Caco-2 (cell line): Measurements from ENCODE around the gene USF2. TPM values are rescaled to one million over a fixed set of nuclear protein-coding genes. Genes with fewer than 3 reads are reported as not detected.

Source experiments
- BruUV-seq: library from RNA; stranded (reverse); fragments of 400-500 nt; replicated peaks from 2 replicates; lab custom pipeline; 2021; lab: Mats Ljungman, UMichigan
- CTCF ChIA-PET: fragments of 300-600 bp; sonication (Branson Sonifier 250); formaldehyde crosslinking; loops from one replicate; lab custom pipeline; 2022; ENCODE audit warnings: antibody characterized with exemption; lab: Charles Lee
- POLR2A ChIA-PET: fragments of 300-600 bp; sonication (Branson Sonifier 250); formaldehyde crosslinking; loops from one replicate; lab custom pipeline; 2022; ENCODE audit warnings: antibody characterized with exemption; lab: Charles Lee
- DNase-seq, 2 experiments: peaks; one replicate each; pipeline versions ENCODE4 v3.0.0 to v3.0.0-alpha.2; 2020 to 2022
- H3K27me3 ChIP-seq: replicated peaks from 2 replicates; pipeline ENCODE4 v1.6.0; 2011; ENCODE audit warnings: low read length; ENCODE audit not compliant: control insufficient read depth, insufficient read depth
- H3K36me3 ChIP-seq: 2 replicates; pipeline ENCODE4 v1.5.1; 2011; ENCODE audit warnings: low read length; ENCODE audit not compliant: control insufficient read depth, insufficient read depth
- H3K4me1 ChIP-seq: fragments of 250-450 bp; sonication (Bioruptor Pico); 2 replicates; pipeline ENCODE4 v1.5.1; 2020; ENCODE audit warnings: mild to moderate bottlenecking
- H3K4me3 ChIP-seq: 2 replicates; pipeline ENCODE4 v1.5.1; 2011; ENCODE audit warnings: low read depth, mild to moderate bottlenecking, control low read depth, low read length
- H3K9me3 ChIP-seq: fragments of 250-450 bp; sonication (Bioruptor Pico); 2 replicates; pipeline ENCODE4 v1.5.1; 2020; ENCODE audit warnings: mild to moderate bottlenecking, moderate library complexity
- H3K27ac Mint-ChIP-seq: one replicate; pipeline ENCODE4 v1.8.0; 2022; ENCODE audit warnings: mixed read lengths; ENCODE audit not compliant: unreplicated experiment
- H3K27me3 Mint-ChIP-seq: one replicate; pipeline ENCODE4 v1.8.0; 2022; ENCODE audit warnings: mixed read lengths; ENCODE audit not compliant: insufficient read depth, unreplicated experiment
- H3K36me3 Mint-ChIP-seq: one replicate; pipeline ENCODE4 v1.8.0; 2022; ENCODE audit warnings: mild to moderate bottlenecking, mixed read lengths; ENCODE audit not compliant: insufficient read depth, unreplicated experiment
- H3K4me1 Mint-ChIP-seq: one replicate; pipeline ENCODE4 v1.8.0; 2022; ENCODE audit warnings: low read depth, mixed read lengths; ENCODE audit not compliant: unreplicated experiment
- H3K4me3 Mint-ChIP-seq: one replicate; pipeline ENCODE4 v1.8.0; 2022; ENCODE audit warnings: mild to moderate bottlenecking, moderate library complexity, mixed read lengths; ENCODE audit not compliant: unreplicated experiment
- H3K9me3 Mint-ChIP-seq: one replicate; pipeline ENCODE4 v1.8.0; 2022; ENCODE audit warnings: mixed read lengths; ENCODE audit not compliant: unreplicated experiment
- CTCF ChIP-seq, 2 experiments: fragments of 200-600 bp in 1 of 2; IDR thresholded peaks; 1 replicate in 1 of 2; 2 replicates in 1 of 2; pipeline versions ENCODE4 v1.5.1 to v1.8.0; 2011 to 2022; ENCODE audit warnings: antibody characterized with exemption in 1 of 2, control low read depth in 1 of 2, inconsistent platforms in 1 of 2, low read depth in 1 of 2, low read length in 1 of 2, mild to moderate bottlenecking in 1 of 2, moderate library complexity in 1 of 2; ENCODE audit not compliant: insufficient read depth in 1 of 2, severe bottlenecking in 1 of 2, unreplicated experiment in 1 of 2
- intact Hi-C: fragments of 100-400 bp; cut with micrococcal nuclease; formaldehyde crosslinking; loops from one replicate; pipeline ENCODE4 v1.10.0; 2022; ENCODE audit not compliant: unreplicated experiment
- total RNA-seq: library from RNA; stranded (reverse); gene quantifications from 2 replicates; pipeline ENCODE4 v1.2.3, GENCODE V29; 2022

The USF2 gene
- total RNA-seq, 1 experiment from 2014 or later: 105 TPM

- intact Hi-C loops: no loop called here
- Histone ChIP-seq H3K9me3 (no peaks in the 10 kb centered on the region), H3K27me3 (no peaks in the 10 kb centered on the region), H3K36me3 (no peaks in the 10 kb centered on the region), H3K4me3 (no peak overlapping the region), H3K4me1 (peaks cover 37% of the 10 kb centered on the region)
- no peak overlapping the region for H3K4me3 Mint-ChIP-seq
- H3K27me3 Mint-ChIP-seq: no peaks in the 10 kb centered on the region
- no peak for TF ChIP-seq CTCF (IDR thresholded peaks at IDR 0.05; ENCODE audit: insufficient read depth in 1 of 2, low read depth in 1 of 2, low read length in 1 of 2, severe bottlenecking in 1 of 2, unreplicated experiment in 1 of 2)
- H3K4me1 Mint-ChIP-seq: peaks cover 18% of the 10 kb centered on the region
- peak in 1 of 2 experiments; percentile 53 for DNase-seq
- ChIA-PET POLR2A (no interaction called here), CTCF (interaction anchor here (0.6 kb wide), 1 partner anchor 167 kb away, joined by 4 read pairs; no protein-coding TSS in a partner anchor)
- H3K27ac Mint-ChIP-seq: peak overlapping the region; percentile 45
- BruUV-seq: no TSS peak
- H3K9me3 Mint-ChIP-seq: no peaks in the 10 kb centered on the region
- H3K36me3 Mint-ChIP-seq: no peaks in the 10 kb centered on the region
Measured at GRCh38 chr19:35311901-35312665, 43.3 kb downstream of the USF2 start.

- H3K27me3 ChIP-seq: no peaks in the 10 kb centered on the region
- no peak for DNase-seq
- no peaks in the 10 kb centered on the region for H3K27me3 Mint-ChIP-seq
- H3K9me3 ChIP-seq: no peaks in the 10 kb centered on the region
- peaks cover 35% of the 10 kb centered on the region for H3K4me1 ChIP-seq
- CTCF ChIA-PET: no interaction called here
- no peak for TF ChIP-seq CTCF (IDR thresholded peaks at IDR 0.05; ENCODE audit: insufficient read depth in 1 of 2, low read depth in 1 of 2, low read length in 1 of 2, severe bottlenecking in 1 of 2, unreplicated experiment in 1 of 2)
- no peak overlapping the region for H3K4me3 Mint-ChIP-seq
- H3K36me3 ChIP-seq: no peaks in the 10 kb centered on the region
- H3K9me3 Mint-ChIP-seq: no peaks in the 10 kb centered on the region
- H3K27ac Mint-ChIP-seq: no peak overlapping the region
- intact Hi-C loops: no loop called here
- H3K4me3 ChIP-seq: no peak overlapping the region
- POLR2A ChIA-PET: no interaction called here
- BruUV-seq: no TSS peak
- peaks cover 21% of the 10 kb centered on the region for H3K4me1 Mint-ChIP-seq
- H3K36me3 Mint-ChIP-seq: no peaks in the 10 kb centered on the region
Measured at GRCh38 chr19:35313587-35313986, 44.8 kb downstream of the USF2 start.

GRCh38 chr19:35314031-35314430 lies 45.3 kb downstream of the USF2 start:
- intact Hi-C loops: no loop called here
- no peak for DNase-seq
- no peaks in the 10 kb centered on the region for H3K27me3 Mint-ChIP-seq
- H3K4me3 ChIP-seq: no peak overlapping the region
- H3K27ac Mint-ChIP-seq: no peak overlapping the region
- no peaks in the 10 kb centered on the region for H3K36me3 ChIP-seq
- peaks cover 21% of the 10 kb centered on the region for H3K4me1 Mint-ChIP-seq
- no peak for TF ChIP-seq CTCF (IDR thresholded peaks at IDR 0.05; ENCODE audit: insufficient read depth in 1 of 2, low read depth in 1 of 2, low read length in 1 of 2, severe bottlenecking in 1 of 2, unreplicated experiment in 1 of 2)
- no peaks in the 10 kb centered on the region for H3K9me3 ChIP-seq
- CTCF ChIA-PET: no interaction called here
- POLR2A ChIA-PET: no interaction called here
- H3K4me3 Mint-ChIP-seq: no peak overlapping the region
- H3K36me3 Mint-ChIP-seq: no peaks in the 10 kb centered on the region
- BruUV-seq: no TSS peak
- H3K9me3 Mint-ChIP-seq: no peaks in the 10 kb centered on the region
- H3K4me1 ChIP-seq: peaks cover 30% of the 10 kb centered on the region
- no peaks in the 10 kb centered on the region for H3K27me3 ChIP-seq
